Stomach (tissue), 9 donors: ENCODE results near the gene ITGAE. TPM values are rescaled to one million over a fixed set of nuclear protein-coding genes. Genes with fewer than 3 reads are reported as not detected.

Experiments
- DNase-seq, 2 donors: peaks; one replicate each; pipeline versions ENCODE4 v3.0.0 to v3.0.0-alpha.2; 2013 to 2019
- H3K27ac ChIP-seq, 5 donors: fragments of 200-600 bp in 4 of 5; sonication (generic) in 4 of 5; one replicate each; pipeline ENCODE4 v1.5.1; 2013 to 2019; ENCODE audit warnings: mild to moderate bottlenecking in 1 of 5, moderate library complexity in 1 of 5
- H3K27me3 ChIP-seq, 3 donors: fragments of 200-600 bp; sonication (generic); one replicate each; pipeline ENCODE4 v1.5.1; 2017 to 2019; ENCODE audit warnings: mixed run types in 1 of 3
- H3K36me3 ChIP-seq, 4 donors: fragments of 200-600 bp; sonication (generic); 1 replicate in 3 of 4; 2 replicates in 1 of 4; pipeline ENCODE4 v1.5.1; 2016 to 2019
- H3K4me1 ChIP-seq, 4 donors: fragments of 200-600 bp; sonication (generic); one replicate each; pipeline ENCODE4 v1.5.1; 2016 to 2019
- H3K4me3 ChIP-seq, 4 donors: fragments of 200-600 bp; sonication (generic) in 3 of 4; one replicate each; pipeline ENCODE4 v1.5.1; 2016 to 2019; ENCODE audit warnings: mild to moderate bottlenecking in 1 of 4
- H3K9me3 ChIP-seq, 4 donors: fragments of 200-600 bp; sonication (generic); one replicate each; pipeline ENCODE4 v1.5.1; 2016 to 2019
- CTCF ChIP-seq, 7 experiments: fragments of 450-650 bp in 4 of 7; fragments of 200-600 bp in 3 of 7; sonication (generic) in 3 of 7; IDR thresholded peaks; one replicate each; pipeline ENCODE4 v1.5.1; 2016 to 2019; ENCODE audit warnings: antibody characterized with exemption in 7 of 7, control low read depth in 2 of 7, mild to moderate bottlenecking in 1 of 7
- EP300 ChIP-seq: sonication (generic); formaldehyde crosslinking; IDR thresholded peaks from one replicate; pipeline ENCODE4 v1.6.1; 2017; ENCODE audit warnings: antibody characterized with exemption
- POLR2A ChIP-seq, 4 donors: fragments of 450-650 bp; IDR thresholded peaks; one replicate each; pipeline ENCODE4 v1.6.1; 2016; ENCODE audit warnings: antibody characterized with exemption in 4 of 4, control low read depth in 2 of 4, mild to moderate bottlenecking in 1 of 4, moderate library complexity in 1 of 4
- POLR2AphosphoS5 ChIP-seq, 3 donors: sonication (generic); formaldehyde crosslinking; IDR thresholded peaks; one replicate each; pipeline ENCODE4 v1.6.1; 2016; ENCODE audit warnings: antibody characterized with exemption in 3 of 3
- WGBS, 5 donors: extraction: QIAGEN DNeasy Blood & Tissue Kit in 3 of 5; methylation state at CpG; one replicate each; pipeline versions ENCODE4 v1.1.5 to v1.1.7; 2013 to 2018; 5-methylcytosine and 5-hydroxymethylcytosine counted together
- intact Hi-C: fragments of 100-400 bp; cut with DNase I; formaldehyde crosslinking; loops from one replicate; pipeline ENCODE4 v1.15.1; 2023; ENCODE audit warnings: low total_unique reads
- polyA plus RNA-seq, 3 donors: library from polyadenylated mRNA; stranded (reverse); fragments of 200-250 nt; gene quantifications; one replicate each; pipeline ENCODE4 v1.2.3, GENCODE V29; 2013
- total RNA-seq, 5 donors: library from RNA; depleted of rRNA; stranded (reverse); fragments of >200 nt; gene quantifications; one replicate each; pipeline versions ENCODE4 v1.1.0 to v1.2.3, GENCODE V29; 2014 to 2016
- donor health status: healthy with polysubstance abuse.
- donor health status: Bipolar disorder and iron deficiency.
- donor health status: healthy.

The ITGAE gene
- total and polyA plus RNA-seq, 8 donors, result 4.5 to 66.8 (median 31.0) TPM

- H3K4me1 ChIP-seq, result no peaks in the 10 kb centered on the region
- peaks cover 0 to 11% (median 9%) of the 10 kb centered on the region in 4 donors for H3K9me3 ChIP-seq
- WGBS, 5 donors, result 84 to 90% (median 88%) methylated on average over 14 of the region's 14 CpGs
- H3K36me3 ChIP-seq, result no peaks in the 10 kb centered on the region
- H3K27ac ChIP-seq, result peak overlapping the region in 2 of 5 donors; percentile 42 to 46
- H3K4me3 ChIP-seq, result no peak overlapping the region
- TF ChIP-seq CTCF (IDR thresholded peaks at IDR 0.05) (no peak), POLR2AphosphoS5 (IDR thresholded peaks at IDR 0.05) (no peak), POLR2A (IDR thresholded peaks at IDR 0.05) (no peak), EP300 (no peak)
- intact Hi-C loops, result no loop called here
- peaks cover 0 to 11% (median 0%) of the 10 kb centered on the region in 3 donors for H3K27me3 ChIP-seq
- DNase-seq, result no peak
Observed at GRCh38 chr17:3762922-3763776, 37.8 kb downstream of the ITGAE start.

GRCh38 chr17:3761918-3762380, 39.0 kb downstream of the ITGAE start:
- H3K9me3 ChIP-seq, result peaks cover 0 to 11% (median 9%) of the 10 kb centered on the region in 4 donors
- no peak overlapping the region for H3K4me3 ChIP-seq
- intact Hi-C loops, result no loop called here
- TF ChIP-seq POLR2AphosphoS5 (IDR thresholded peaks at IDR 0.05) (no peak), CTCF (IDR thresholded peaks at IDR 0.05) (no peak), POLR2A (IDR thresholded peaks at IDR 0.05) (no peak), EP300 (no peak)
- WGBS, 5 donors, result 79 to 85% (median 81%) methylated on average over 13 to 16 of the region's 16 CpGs
- H3K36me3 ChIP-seq, result no peaks in the 10 kb centered on the region
- H3K27ac ChIP-seq, result no peak overlapping the region
- H3K27me3 ChIP-seq, result peaks cover 0 to 11% (median 0%) of the 10 kb centered on the region in 3 donors
- no peak for DNase-seq
- H3K4me1 ChIP-seq, result no peaks in the 10 kb centered on the region

- Histone ChIP-seq H3K4me1 (no peaks in the 10 kb centered on the region), H3K27me3 (peaks cover 0 to 11% (median 0%) of the 10 kb centered on the region in 3 donors), H3K9me3 (peaks cover 0 to 11% (median 9%) of the 10 kb centered on the region in 4 donors), H3K27ac (no peak overlapping the region), H3K4me3 (no peak overlapping the region), H3K36me3 (no peaks in the 10 kb centered on the region)
- WGBS, 5 donors, result 79 to 88% (median 84%) methylated on average over 14 to 23 of the region's 23 CpGs
- intact Hi-C loops, result no loop called here
- TF ChIP-seq POLR2AphosphoS5 (IDR thresholded peaks at IDR 0.05) (no peak), CTCF (IDR thresholded peaks at IDR 0.05) (no peak), POLR2A (IDR thresholded peaks at IDR 0.05) (no peak), EP300 (no peak)
- DNase-seq, result no peak
Observed at GRCh38 chr17:3761036-3761917, 39.7 kb downstream of the ITGAE start.

- Histone ChIP-seq H3K4me3 (no peak overlapping the region), H3K9me3 (peaks cover 0 to 11% (median 9%) of the 10 kb centered on the region in 4 donors), H3K27ac (no peak overlapping the region), H3K36me3 (no peaks in the 10 kb centered on the region), H3K27me3 (peaks cover 0 to 17% (median 0%) of the 10 kb centered on the region in 3 donors), H3K4me1 (peaks cover 0 to 12% (median 12%) of the 10 kb centered on the region in 4 donors)
- TF ChIP-seq POLR2A (IDR thresholded peaks at IDR 0.05) (no peak), CTCF (IDR thresholded peaks at IDR 0.05) (no peak), EP300 (no peak), POLR2AphosphoS5 (IDR thresholded peaks at IDR 0.05) (no peak)
- WGBS, 5 donors, result 84 to 89% (median 85%) methylated on average over 6 of the region's 6 CpGs
- no peak for DNase-seq
- intact Hi-C loops, result no loop called here
Observed at GRCh38 chr17:3759597-3760216, 41.3 kb downstream of the ITGAE start.
